ENCODE results near the gene THAP11.

The THAP11 gene

DNA sequence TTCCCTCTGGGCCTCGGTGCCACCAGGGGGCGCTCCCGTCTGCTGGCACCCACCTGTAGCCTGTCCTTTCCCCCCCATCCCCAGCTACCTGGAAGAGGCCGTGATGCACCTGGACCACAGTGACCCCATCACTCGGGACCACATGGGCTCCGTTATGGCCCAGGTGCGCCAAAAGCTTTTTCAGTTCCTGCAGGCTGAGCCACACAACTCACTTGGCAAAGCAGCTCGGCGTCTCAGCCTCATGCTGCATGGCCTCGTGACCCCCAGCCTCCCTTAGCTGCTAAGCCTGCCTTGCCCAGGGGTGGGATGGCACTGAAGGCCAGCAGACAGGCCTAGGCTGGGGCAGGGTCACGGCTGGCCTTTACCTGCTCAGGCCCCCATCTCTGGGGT is 41.7 kb downstream of the THAP11 start:
- TF ChIP-seq, protein P1, sequence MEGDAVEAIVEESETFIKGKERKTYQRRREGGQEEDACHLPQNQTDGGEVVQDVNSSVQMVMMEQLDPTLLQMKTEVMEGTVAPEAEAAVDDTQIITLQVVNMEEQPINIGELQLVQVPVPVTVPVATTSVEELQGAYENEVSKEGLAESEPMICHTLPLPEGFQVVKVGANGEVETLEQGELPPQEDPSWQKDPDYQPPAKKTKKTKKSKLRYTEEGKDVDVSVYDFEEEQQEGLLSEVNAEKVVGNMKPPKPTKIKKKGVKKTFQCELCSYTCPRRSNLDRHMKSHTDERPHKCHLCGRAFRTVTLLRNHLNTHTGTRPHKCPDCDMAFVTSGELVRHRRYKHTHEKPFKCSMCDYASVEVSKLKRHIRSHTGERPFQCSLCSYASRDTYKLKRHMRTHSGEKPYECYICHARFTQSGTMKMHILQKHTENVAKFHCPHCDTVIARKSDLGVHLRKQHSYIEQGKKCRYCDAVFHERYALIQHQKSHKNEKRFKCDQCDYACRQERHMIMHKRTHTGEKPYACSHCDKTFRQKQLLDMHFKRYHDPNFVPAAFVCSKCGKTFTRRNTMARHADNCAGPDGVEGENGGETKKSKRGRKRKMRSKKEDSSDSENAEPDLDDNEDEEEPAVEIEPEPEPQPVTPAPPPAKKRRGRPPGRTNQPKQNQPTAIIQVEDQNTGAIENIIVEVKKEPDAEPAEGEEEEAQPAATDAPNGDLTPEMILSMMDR (IDR thresholded peaks at IDR 0.05) = peak; percentile 94

DNA sequence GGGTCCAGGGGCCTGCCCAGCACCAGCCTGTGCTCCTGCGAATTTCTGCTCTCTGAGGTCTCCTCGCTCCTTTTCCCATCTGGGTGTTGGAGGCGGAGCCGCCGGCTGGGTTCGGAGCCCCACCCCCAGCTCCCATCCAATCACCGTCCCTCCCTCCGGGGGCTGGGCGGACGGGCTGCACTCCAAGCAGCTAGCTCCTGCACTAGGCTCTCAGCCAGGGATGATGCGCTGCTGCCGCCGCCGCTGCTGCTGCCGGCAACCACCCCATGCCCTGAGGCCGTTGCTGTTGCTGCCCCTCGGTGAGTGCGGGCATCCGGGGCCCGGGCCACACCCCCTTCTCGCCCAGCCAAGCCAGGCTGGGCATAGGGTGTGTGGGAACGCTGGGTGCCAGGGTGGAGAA is 42.6 kb downstream of the THAP11 start, which contains the start of gene NRN1L:
TSS of gene NRN1L (plus strand) at position 202 of the 400 bp plus-strand sequence. CDS start at position 221, 19 bp downstream.
- TF ChIP-seq, protein P1 (IDR thresholded peaks at IDR 0.05) = no peak

DNA sequence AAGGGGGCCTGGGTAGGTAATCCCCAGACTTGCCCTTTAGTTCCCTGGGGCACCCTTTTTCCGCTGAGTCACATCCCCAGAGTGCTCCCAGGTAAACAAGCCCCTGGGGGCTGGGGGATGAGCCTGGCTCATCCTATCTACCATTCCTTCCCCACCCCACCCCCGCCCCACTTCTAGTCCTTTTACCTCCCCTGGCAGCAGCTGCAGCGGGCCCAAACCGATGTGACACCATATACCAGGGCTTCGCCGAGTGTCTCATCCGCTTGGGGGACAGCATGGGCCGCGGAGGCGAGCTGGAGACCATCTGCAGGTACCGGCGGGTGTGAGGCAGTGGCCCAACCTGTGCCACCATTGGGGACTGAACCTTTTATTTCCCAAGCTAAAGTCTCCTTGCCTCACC is 43.4 kb downstream of the THAP11 start:
- TF ChIP-seq, protein P1 (IDR thresholded peaks at IDR 0.05) = no peak

DNA sequence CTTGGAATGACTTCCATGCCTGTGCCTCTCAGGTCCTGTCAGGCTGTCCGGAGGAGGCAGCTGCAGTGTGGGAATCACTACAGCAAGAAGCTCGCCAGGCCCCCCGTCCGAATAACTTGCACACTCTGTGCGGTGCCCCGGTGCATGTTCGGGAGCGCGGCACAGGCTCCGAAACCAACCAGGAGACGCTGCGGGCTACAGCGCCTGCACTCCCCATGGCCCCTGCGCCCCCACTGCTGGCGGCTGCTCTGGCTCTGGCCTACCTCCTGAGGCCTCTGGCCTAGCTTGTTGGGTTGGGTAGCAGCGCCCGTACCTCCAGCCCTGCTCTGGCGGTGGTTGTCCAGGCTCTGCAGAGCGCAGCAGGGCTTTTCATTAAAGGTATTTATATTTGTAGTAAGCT is 43.9 kb downstream of the THAP11 start:
- TF ChIP-seq, protein P1 (IDR thresholded peaks at IDR 0.05) = no peak

DNA sequence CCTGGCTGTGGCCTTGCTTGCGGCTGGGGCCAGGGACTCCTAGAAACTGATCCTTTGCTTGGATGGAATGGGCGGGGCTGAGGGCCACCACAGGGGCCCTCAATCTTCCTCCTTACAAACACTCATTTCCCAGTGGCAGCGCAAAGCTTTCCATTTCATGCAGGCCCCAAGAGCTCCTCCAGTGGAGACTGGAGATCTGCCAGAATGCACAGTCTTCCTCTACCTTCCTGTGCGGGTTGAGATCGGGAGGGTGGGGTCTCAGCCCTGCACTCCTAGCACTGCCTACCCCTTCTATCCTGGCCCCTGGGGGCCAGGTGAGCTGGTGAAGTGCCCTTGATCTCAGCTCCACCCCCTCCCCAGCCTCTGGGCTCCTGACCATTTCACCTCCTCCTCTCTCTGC is 44.3 kb downstream of the THAP11 start:
- TF ChIP-seq, protein P1 (IDR thresholded peaks at IDR 0.05) = no peak

DNA sequence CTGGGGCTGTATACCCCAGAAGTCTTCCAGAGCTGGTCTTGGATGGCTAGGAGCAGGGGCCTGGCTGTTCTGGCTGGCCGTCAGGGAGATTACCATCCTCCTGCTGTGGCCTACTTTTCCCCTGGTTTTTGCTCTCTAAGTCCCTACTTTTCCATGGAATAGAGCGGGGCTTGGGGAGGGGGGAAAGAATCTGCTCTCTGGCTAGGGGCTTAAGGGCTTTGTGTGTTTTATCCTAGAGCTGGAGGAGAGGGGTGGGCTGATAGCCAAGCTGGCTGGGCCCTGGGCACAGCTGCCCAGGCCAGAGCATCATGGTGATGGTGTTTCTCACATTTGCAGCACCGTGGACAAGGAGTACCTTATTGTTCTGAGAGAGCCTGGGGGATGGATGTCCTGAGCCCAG is 46.2 kb downstream of the THAP11 start:
- TF ChIP-seq, protein P1 (IDR thresholded peaks at IDR 0.05) = no peak

DNA sequence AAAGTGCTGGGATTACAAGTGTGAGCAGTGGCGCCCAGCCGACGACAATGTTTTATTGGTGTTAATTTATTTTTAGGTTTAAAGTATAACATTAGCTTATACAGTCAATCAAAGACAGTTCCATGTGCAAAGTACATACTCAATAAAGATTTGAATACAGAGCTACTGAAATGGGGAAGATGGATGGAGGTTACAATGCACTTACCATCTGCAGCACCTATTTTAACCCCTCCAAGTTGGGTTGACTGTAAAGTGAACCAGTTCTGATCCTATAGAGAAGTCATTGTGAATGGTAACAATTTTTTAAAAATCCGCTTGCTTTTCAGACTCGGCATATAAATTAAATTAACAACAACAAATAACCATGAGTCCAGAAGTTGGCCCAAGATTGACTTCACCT is 50.3 kb downstream of the THAP11 start:
- TF ChIP-seq, protein P1 (IDR thresholded peaks at IDR 0.05) = no peak
